ENCODE measurements around the gene FXYD6.

- TF ChIP-seq CTCF (IDR thresholded peaks at IDR 0.05) (no peak), POLR2A (IDR thresholded peaks at IDR 0.05) (no peak)
Measured at GRCh38 chr11:117876341-117877119, at the start of gene FXYD6.

All from Peyer's patch (tissue), 4 donors.